Mucosa of rectum (tissue), 2 donors: ENCODE data around the gene BRF1.

Experiments
- H3K27ac ChIP-seq, 2 donors: one replicate each; pipeline ENCODE4 v1.7.0; 2013; ENCODE audit warnings: inconsistent platforms in 2 of 2, low read depth in 2 of 2, low read length in 2 of 2
- H3K27me3 ChIP-seq, 2 donors: one replicate each; pipeline ENCODE4 v1.7.0; 2013; ENCODE audit warnings: low read length in 2 of 2; ENCODE audit not compliant: control insufficient read depth in 2 of 2, insufficient read depth in 2 of 2
- H3K36me3 ChIP-seq, 2 donors: one replicate each; pipeline ENCODE4 v1.7.0; 2013; ENCODE audit warnings: low read length in 2 of 2; ENCODE audit not compliant: control insufficient read depth in 2 of 2, insufficient read depth in 2 of 2
- H3K4me1 ChIP-seq, 2 donors: one replicate each; pipeline ENCODE4 v1.7.0; 2013; ENCODE audit warnings: low read length in 2 of 2, mild to moderate bottlenecking in 1 of 2; ENCODE audit not compliant: control insufficient read depth in 2 of 2, insufficient read depth in 2 of 2
- H3K4me3 ChIP-seq, 2 donors: one replicate each; pipeline ENCODE4 v1.7.0; 2013; ENCODE audit warnings: low read length in 2 of 2
- H3K9ac ChIP-seq, 2 donors: one replicate each; pipeline ENCODE4 v1.7.0; 2013; ENCODE audit warnings: low read length in 2 of 2, low read depth in 1 of 2, mild to moderate bottlenecking in 1 of 2
- H3K9me3 ChIP-seq, 2 donors: one replicate each; pipeline ENCODE4 v1.7.0; 2013; ENCODE audit warnings: low read length in 2 of 2; ENCODE audit not compliant: control insufficient read depth in 2 of 2
- donor health status: healthy.
- donor health status: Normal muscosa, but diverticular disease.

BRF1 gene

GRCh38 chr14:105160776-105161175, 140.0 kb downstream of the BRF1 start:
- no peak overlapping the region for H3K9ac ChIP-seq
- no peak overlapping the region for H3K27ac ChIP-seq
- peaks cover 4 to 8% of the 10 kb centered on the region in 2 donors for H3K4me1 ChIP-seq
- no peaks in the 10 kb centered on the region for H3K9me3 ChIP-seq
- H3K27me3 ChIP-seq: no peaks in the 10 kb centered on the region
- H3K36me3 ChIP-seq: no peaks in the 10 kb centered on the region
- no peak overlapping the region for H3K4me3 ChIP-seq

DNA sequence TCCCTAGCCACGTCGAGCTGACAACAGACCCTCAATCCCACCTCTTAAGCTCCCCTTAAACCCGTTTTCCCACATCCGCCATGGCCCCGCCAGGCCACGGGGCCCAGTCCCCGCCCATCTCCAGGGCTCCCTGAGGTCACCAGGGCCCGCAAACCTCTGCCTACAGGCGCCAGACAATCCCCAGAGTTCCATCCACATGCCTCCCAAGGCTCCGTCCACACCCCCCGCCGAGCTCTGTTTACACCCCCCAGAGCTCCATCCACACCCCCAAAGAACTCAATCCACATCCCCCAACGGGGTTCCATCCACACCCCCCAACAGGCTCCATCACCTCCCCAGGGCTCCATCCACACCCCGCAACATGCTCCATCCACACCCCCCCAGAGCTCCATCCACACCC, 141.5 kb downstream of the BRF1 start:
- Histone ChIP-seq H3K27ac (no peak overlapping the region), H3K4me1 (no peaks in the 10 kb centered on the region), H3K27me3 (no peaks in the 10 kb centered on the region), H3K36me3 (no peaks in the 10 kb centered on the region), H3K9ac (no peak overlapping the region), H3K4me3 (no peak overlapping the region), H3K9me3 (no peaks in the 10 kb centered on the region)
